Tibial nerve (tissue), 4 donors: ENCODE results near the gene LY86. TPM values are rescaled to one million over a fixed set of nuclear protein-coding genes. Genes with fewer than 3 reads are reported as not detected.
A peak's percentile ranks its signal among the peaks of the same experiment; 100 is the strongest.

Source experiments
- DNase-seq, 2 donors: peaks; one replicate each; pipeline ENCODE4 v3.0.0-alpha.2; 2019; ENCODE audit warnings: low spot score in 2 of 2
- H3K27ac ChIP-seq, 4 donors: fragments of 200-600 bp; sonication (generic) in 3 of 4; one replicate each; pipeline ENCODE4 v1.5.1; 2017 to 2019; ENCODE audit warnings: mild to moderate bottlenecking in 1 of 4
- H3K27me3 ChIP-seq, 2 donors: fragments of 200-600 bp; sonication (generic) in 1 of 2; one replicate each; pipeline versions ENCODE4 v1.5.1 to v1.6.0; 2017 to 2019
- H3K36me3 ChIP-seq, 3 donors: fragments of 200-600 bp; sonication (generic); one replicate each; pipeline ENCODE4 v1.5.1; 2018 to 2019
- H3K4me1 ChIP-seq, 4 donors: fragments of 200-600 bp; sonication (generic) in 3 of 4; one replicate each; pipeline ENCODE4 v1.5.1; 2017 to 2019
- H3K4me3 ChIP-seq, 4 donors: fragments of 200-600 bp; sonication (generic) in 3 of 4; one replicate each; pipeline ENCODE4 v1.5.1; 2017 to 2019; ENCODE audit warnings: mild to moderate bottlenecking in 1 of 4, moderate library complexity in 1 of 4
- H3K9me3 ChIP-seq, 4 donors: fragments of 200-600 bp; sonication (generic) in 3 of 4; one replicate each; pipeline ENCODE4 v1.5.1; 2017 to 2019
- CTCF ChIP-seq, 5 experiments: fragments of 200-600 bp in 3 of 5; fragments of 450-650 bp in 2 of 5; sonication (generic) in 3 of 5; IDR thresholded peaks; one replicate each; pipeline ENCODE4 v1.5.1; 2016 to 2019; ENCODE audit warnings: antibody characterized with exemption in 5 of 5, mild to moderate bottlenecking in 3 of 5, moderate library complexity in 2 of 5
- EP300 ChIP-seq, 2 donors: sonication (generic); formaldehyde crosslinking; IDR thresholded peaks; one replicate each; pipeline ENCODE4 v1.6.1; 2017; ENCODE audit warnings: antibody characterized with exemption in 2 of 2, mild to moderate bottlenecking in 1 of 2
- POLR2A ChIP-seq, 2 donors: fragments of 450-650 bp; IDR thresholded peaks; one replicate each; pipeline ENCODE4 v1.6.1; 2017; ENCODE audit warnings: antibody characterized with exemption in 2 of 2, mild to moderate bottlenecking in 2 of 2, moderate library complexity in 2 of 2
- WGBS, 2 donors: methylation state at CpG; one replicate each; pipeline ENCODE4 v1.1.5; 2018; 5-methylcytosine and 5-hydroxymethylcytosine counted together
- total RNA-seq, 4 donors: library from RNA; depleted of rRNA; stranded (reverse); fragments of >200 nt; gene quantifications; one replicate each; pipeline ENCODE4 v1.1.0, GENCODE V29; 2016

The LY86 gene
- total RNA-seq, 4 donors from 2014 or later = 0.60 to 8.3 (median 4.5) TPM

- WGBS, 2 donors = 84 to 93% methylated on average over 1 of the region's 1 CpG
- DNase-seq = no peak
- TF ChIP-seq CTCF (IDR thresholded peaks at IDR 0.05) (no peak), EP300 (IDR thresholded peaks at IDR 0.05) (no peak), POLR2A (IDR thresholded peaks at IDR 0.05) (no peak)
- no peaks in the 10 kb centered on the region for H3K9me3 ChIP-seq
- H3K36me3 ChIP-seq = no peaks in the 10 kb centered on the region
- H3K4me3 ChIP-seq = no peak overlapping the region
- H3K4me1 ChIP-seq = peaks cover 0 to 20% (median 5%) of the 10 kb centered on the region in 4 donors
- H3K27ac ChIP-seq = no peak overlapping the region
- H3K27me3 ChIP-seq = no peaks in the 10 kb centered on the region
Observed at GRCh38 chr6:6585003-6585311, 3.6 kb upstream of the LY86 start.

- Histone ChIP-seq H3K4me1 (peaks cover 0 to 20% (median 5%) of the 10 kb centered on the region in 4 donors), H3K9me3 (no peaks in the 10 kb centered on the region), H3K36me3 (no peaks in the 10 kb centered on the region), H3K27me3 (no peaks in the 10 kb centered on the region), H3K27ac (no peak overlapping the region), H3K4me3 (no peak overlapping the region)
- TF ChIP-seq CTCF (IDR thresholded peaks at IDR 0.05) (no peak), EP300 (IDR thresholded peaks at IDR 0.05) (no peak), POLR2A (IDR thresholded peaks at IDR 0.05) (no peak)
- WGBS, 2 donors = 53 to 66% methylated on average over 2 of the region's 2 CpGs
- no peak for DNase-seq
Observed at GRCh38 chr6:6586167-6586566, 2.4 kb upstream of the LY86 start.

GRCh38 chr6:6586671-6587526, 1.6 kb upstream of the LY86 start:
- DNase-seq = no peak
- no peak for TF ChIP-seq CTCF (IDR thresholded peaks at IDR 0.05)
- TF ChIP-seq POLR2A (IDR thresholded peaks at IDR 0.05) = no peak
- no peak for TF ChIP-seq EP300 (IDR thresholded peaks at IDR 0.05)
- no peaks in the 10 kb centered on the region for H3K36me3 ChIP-seq
- H3K27me3 ChIP-seq = no peaks in the 10 kb centered on the region
- WGBS, 2 donors = 90 to 93% methylated on average over 10 of the region's 10 CpGs
- no peaks in the 10 kb centered on the region for H3K9me3 ChIP-seq
- peak overlapping the region in 1 of 4 donors; percentile 13 for H3K4me3 ChIP-seq
- H3K4me1 ChIP-seq = peaks cover 0 to 20% (median 5%) of the 10 kb centered on the region in 4 donors
- H3K27ac ChIP-seq = peak overlapping the region in 1 of 4 donors; percentile 45

- Histone ChIP-seq H3K27ac (no peak overlapping the region), H3K4me3 (no peak overlapping the region), H3K9me3 (no peaks in the 10 kb centered on the region), H3K36me3 (no peaks in the 10 kb centered on the region), H3K4me1 (peaks cover 0 to 20% (median 5%) of the 10 kb centered on the region in 4 donors), H3K27me3 (no peaks in the 10 kb centered on the region)
- no peak for DNase-seq
- no peak for TF ChIP-seq POLR2A (IDR thresholded peaks at IDR 0.05)
- TF ChIP-seq CTCF (IDR thresholded peaks at IDR 0.05) = no peak
- TF ChIP-seq EP300 (IDR thresholded peaks at IDR 0.05) = no peak
- WGBS, 2 donors = 77 to 94% methylated on average over 1 of the region's 1 CpG
Observed at GRCh38 chr6:6587696-6588063, 840 bp upstream of the LY86 start.

- H3K4me3 ChIP-seq = peak overlapping the region in 2 of 4 donors; percentile 23 to 41
- TF ChIP-seq EP300 (IDR thresholded peaks at IDR 0.05) (no peak), CTCF (IDR thresholded peaks at IDR 0.05) (no peak), POLR2A (IDR thresholded peaks at IDR 0.05) (no peak)
- no peak for DNase-seq
- no peaks in the 10 kb centered on the region for H3K9me3 ChIP-seq
- WGBS, 2 donors = 73% methylated on average over 7 to 8 of the region's 8 CpGs
- H3K4me1 ChIP-seq = peaks cover 0 to 24% (median 5%) of the 10 kb centered on the region in 4 donors
- H3K27me3 ChIP-seq = no peaks in the 10 kb centered on the region
- H3K36me3 ChIP-seq = no peaks in the 10 kb centered on the region
- peak overlapping the region in 3 of 4 donors; percentile 41 to 75 (median 66) for H3K27ac ChIP-seq
Observed at GRCh38 chr6:6588924-6589709, 597 bp downstream of the LY86 start.
